Measurements from ENCODE around the gene CASP8. TPM values are rescaled to one million over a fixed set of nuclear protein-coding genes. Genes with fewer than 3 reads are reported as not detected.

Gene CASP8
- total and polyA plus RNA-seq, 2 of the 8 experiments (the other 6 are each of a cell fraction or from before 2014, with no cell fraction given) = 2.3 to 3.6 TPM

DNA sequence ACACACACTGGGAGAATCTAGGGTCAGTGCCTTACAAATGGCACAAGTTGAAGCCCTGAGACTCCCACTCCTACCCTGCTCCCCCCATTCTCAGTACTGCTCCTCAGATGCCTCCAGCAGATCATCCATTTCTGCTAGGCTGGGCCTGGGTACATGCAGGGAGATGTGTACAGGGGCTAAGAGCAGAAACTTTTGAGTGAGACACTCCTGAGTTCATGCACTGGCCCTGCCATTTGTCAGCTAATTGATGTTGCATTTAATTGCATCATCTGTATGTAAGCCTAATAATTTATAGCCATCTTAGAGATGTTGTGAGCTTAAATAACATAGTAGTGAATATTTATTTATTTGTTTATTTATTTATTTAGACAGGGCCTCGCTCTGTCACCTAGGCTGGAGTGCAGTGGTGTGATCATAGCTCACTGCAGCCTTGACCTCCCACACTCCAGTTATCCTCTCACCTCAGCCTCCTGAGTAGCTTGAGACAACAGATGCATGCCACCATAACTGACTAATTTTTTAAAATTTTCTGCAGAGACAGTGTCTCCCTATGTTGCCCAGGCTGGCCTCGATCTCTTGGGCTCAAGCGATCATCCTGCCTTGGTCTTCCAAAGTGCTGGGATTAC, 4.8 kb upstream of the CASP8 start:
- no peak overlapping the region for H3K4me3 ChIP-seq (ENCODE audit: extremely low read depth in 1 of 4, insufficient read depth in 2 of 4, low read depth in 3 of 4, low read length in 4 of 4)
- 97% methylated on average over 3 of the region's 3 CpGs; no CpG with 5 or more reads in 1 of the 2 experiments for WGBS, 2 experiments (ENCODE audit: extremely low coverage in 1 of 2, insufficient coverage in 1 of 2, insufficient read length in 1 of 2, insufficient replicate concordance in 2 of 2, low coverage in 1 of 2, low lambda C conversion rate in 2 of 2, missing lambda C conversion rate in 1 of 2)
- H2BK20ac ChIP-seq (ENCODE audit: low read length) = no peak overlapping the region
- no peaks in the 10 kb centered on the region for H3K79me2 ChIP-seq (ENCODE audit: control insufficient read depth in 1 of 2, insufficient read depth in 2 of 2, low read length in 2 of 2)
- H3K9ac ChIP-seq (replicated peaks in 1 of 4; ENCODE audit: extremely low read depth in 1 of 4, low read depth in 3 of 4, low read length in 3 of 4) = no peak overlapping the region
- H4K20me1 ChIP-seq (replicated peaks in 1 of 2; ENCODE audit: control insufficient read depth in 1 of 2, insufficient read depth in 2 of 2, low read length in 2 of 2) = no peaks in the 10 kb centered on the region
- DNase-seq (ENCODE audit: low read depth in 1 of 2, low spot score in 2 of 2) (peak in 1 of 2 experiments; percentile 26), FAIRE-seq (no peak)
- no peaks in the 10 kb centered on the region for H3K36me3 ChIP-seq (ENCODE audit: control insufficient read depth in 2 of 4, insufficient read depth in 4 of 4, low read length in 3 of 4)
- H2BK5ac ChIP-seq (ENCODE audit: low read depth, low read length) = no peak overlapping the region
- no peaks in the 10 kb centered on the region for H3K79me1 ChIP-seq (ENCODE audit: low read depth, low read length)
- CTCF ChIA-PET (ENCODE audit: partially characterized antibody) = interaction anchor here (0.6 to 2.0 kb wide), 4 partner anchors 10 to 109 kb away, joined by 3 to 8 read pairs (median 5); no protein-coding TSS in a partner anchor
- H3K9me3 ChIP-seq (ENCODE audit: insufficient read depth in 2 of 2, low read depth in 1 of 2, low read length in 1 of 2) = no peaks in the 10 kb centered on the region
- no peak overlapping the region for H3K18ac ChIP-seq (ENCODE audit: extremely low read depth, low read length)
- TF ChIP-seq, protein P1, sequence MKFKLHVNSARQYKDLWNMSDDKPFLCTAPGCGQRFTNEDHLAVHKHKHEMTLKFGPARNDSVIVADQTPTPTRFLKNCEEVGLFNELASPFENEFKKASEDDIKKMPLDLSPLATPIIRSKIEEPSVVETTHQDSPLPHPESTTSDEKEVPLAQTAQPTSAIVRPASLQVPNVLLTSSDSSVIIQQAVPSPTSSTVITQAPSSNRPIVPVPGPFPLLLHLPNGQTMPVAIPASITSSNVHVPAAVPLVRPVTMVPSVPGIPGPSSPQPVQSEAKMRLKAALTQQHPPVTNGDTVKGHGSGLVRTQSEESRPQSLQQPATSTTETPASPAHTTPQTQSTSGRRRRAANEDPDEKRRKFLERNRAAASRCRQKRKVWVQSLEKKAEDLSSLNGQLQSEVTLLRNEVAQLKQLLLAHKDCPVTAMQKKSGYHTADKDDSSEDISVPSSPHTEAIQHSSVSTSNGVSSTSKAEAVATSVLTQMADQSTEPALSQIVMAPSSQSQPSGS (IDR thresholded peaks at IDR 0.05; ENCODE audit: low read length) = no peak
- TF ChIP-seq, protein P2, sequence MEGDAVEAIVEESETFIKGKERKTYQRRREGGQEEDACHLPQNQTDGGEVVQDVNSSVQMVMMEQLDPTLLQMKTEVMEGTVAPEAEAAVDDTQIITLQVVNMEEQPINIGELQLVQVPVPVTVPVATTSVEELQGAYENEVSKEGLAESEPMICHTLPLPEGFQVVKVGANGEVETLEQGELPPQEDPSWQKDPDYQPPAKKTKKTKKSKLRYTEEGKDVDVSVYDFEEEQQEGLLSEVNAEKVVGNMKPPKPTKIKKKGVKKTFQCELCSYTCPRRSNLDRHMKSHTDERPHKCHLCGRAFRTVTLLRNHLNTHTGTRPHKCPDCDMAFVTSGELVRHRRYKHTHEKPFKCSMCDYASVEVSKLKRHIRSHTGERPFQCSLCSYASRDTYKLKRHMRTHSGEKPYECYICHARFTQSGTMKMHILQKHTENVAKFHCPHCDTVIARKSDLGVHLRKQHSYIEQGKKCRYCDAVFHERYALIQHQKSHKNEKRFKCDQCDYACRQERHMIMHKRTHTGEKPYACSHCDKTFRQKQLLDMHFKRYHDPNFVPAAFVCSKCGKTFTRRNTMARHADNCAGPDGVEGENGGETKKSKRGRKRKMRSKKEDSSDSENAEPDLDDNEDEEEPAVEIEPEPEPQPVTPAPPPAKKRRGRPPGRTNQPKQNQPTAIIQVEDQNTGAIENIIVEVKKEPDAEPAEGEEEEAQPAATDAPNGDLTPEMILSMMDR (IDR thresholded peaks at IDR 0.05; ENCODE audit: control extremely low read depth in 1 of 3, insufficient read depth in 1 of 3, low read depth in 1 of 3, low read length in 3 of 3) = no peak
- TF ChIP-seq TEAD4 (IDR thresholded peaks at IDR 0.05; ENCODE audit: low read depth, low read length) = no peak
- no peak overlapping the region for H3K27ac ChIP-seq (ENCODE audit: low read depth, low read length)
- no peak overlapping the region for H4K91ac ChIP-seq (replicated peaks; ENCODE audit: insufficient read length, low read length)
- no peak overlapping the region for H3K4me2 ChIP-seq (ENCODE audit: insufficient read depth in 1 of 2, low read depth in 2 of 2, low read length in 2 of 2)
- no peak overlapping the region for H3K14ac ChIP-seq (ENCODE audit: insufficient read length)
- no peak overlapping the region for H2BK15ac ChIP-seq (ENCODE audit: low read length)
- H4K8ac ChIP-seq (ENCODE audit: extremely low read depth, insufficient read depth, low read length) = no peak overlapping the region
- no peak overlapping the region for H4K5ac ChIP-seq (ENCODE audit: insufficient read length, low read depth, low read length)
- no peak overlapping the region for H2BK120ac ChIP-seq (replicated peaks; ENCODE audit: low read depth, low read length)
- H3K23ac ChIP-seq (ENCODE audit: insufficient read length) = no peak overlapping the region
- no peak overlapping the region for H3K56ac ChIP-seq (replicated peaks; ENCODE audit: insufficient read length, low read depth, low read length)
- no peak overlapping the region for H3K4ac ChIP-seq (replicated peaks; ENCODE audit: insufficient read length, low read depth, low read length)
- H2BK12ac ChIP-seq (ENCODE audit: low read depth, low read length) = no peak overlapping the region
- POLR2A ChIA-PET (ENCODE audit: partially characterized antibody) = no interaction called here
- no peak overlapping the region for H2AFZ ChIP-seq (ENCODE audit: low read length)
- peaks cover 0 to 3% (median 0%) of the 10 kb centered on the region in 4 experiments; a peak in 1 of 7 replicates for H3K27me3 ChIP-seq (replicated peaks in 1 of 4; ENCODE audit: control insufficient read depth in 3 of 4, extremely low read depth in 1 of 4, insufficient read depth in 3 of 4, low read length in 3 of 4)
- H3K4me1 ChIP-seq (replicated peaks in 1 of 4; ENCODE audit: control insufficient read depth in 3 of 4, insufficient read depth in 4 of 4, low read length in 3 of 4) = peaks cover 0 to 14% (median 6%) of the 10 kb centered on the region in 4 experiments; a peak in 6 of 7 replicates
- no peak overlapping the region for H2AK5ac ChIP-seq (ENCODE audit: low read depth, low read length)
- no peaks in the 10 kb centered on the region for H3K23me2 ChIP-seq (ENCODE audit: low read depth, low read length)
